CD14-positive monocyte (primary cell): ENCODE data around the gene ABCC2. TPM values are rescaled to one million over a fixed set of nuclear protein-coding genes. Genes with fewer than 3 reads are reported as not detected.

ENCODE experiments used
- DNase-seq, 3 donors: peaks; one replicate each; pipeline ENCODE4 v3.0.0-alpha.2; 2011 to 2022
- H2AFZ ChIP-seq: 2 replicates; pipeline ENCODE4 v1.6.0; 2012; ENCODE audit warnings: mild to moderate bottlenecking, low read depth, low read length, inconsistent platforms; ENCODE audit not compliant: insufficient read depth, poor library complexity, severe bottlenecking
- H3K27ac ChIP-seq, 2 donors: 1 replicate in 1 of 2; 2 replicates in 1 of 2; pipeline ENCODE4 v1.5.1; 2012 to 2013; ENCODE audit warnings: low read length in 2 of 2, control low read depth in 1 of 2, inconsistent platforms in 1 of 2, low read depth in 1 of 2, mild to moderate bottlenecking in 1 of 2
- H3K27me3 ChIP-seq, 2 donors: one replicate each; pipeline versions ENCODE4 v1.6.0 to v1.6.1; 2011 to 2013; ENCODE audit warnings: low read length in 2 of 2; ENCODE audit not compliant: control insufficient read depth in 2 of 2, insufficient read depth in 2 of 2
- H3K36me3 ChIP-seq, 2 donors: replicated peaks in 1 of 2; 1 replicate in 1 of 2; 2 replicates in 1 of 2; pipeline versions ENCODE4 v1.5.1 to v1.6.1; 2012 to 2013; ENCODE audit warnings: low read length in 2 of 2, control low read depth in 1 of 2, inconsistent platforms in 1 of 2, mild to moderate bottlenecking in 1 of 2; ENCODE audit not compliant: insufficient read depth in 2 of 2, control insufficient read depth in 1 of 2
- H3K4me1 ChIP-seq, 2 donors: 1 replicate in 1 of 2; 2 replicates in 1 of 2; pipeline versions ENCODE4 v1.5.1 to v1.6.1; 2012 to 2013; ENCODE audit warnings: low read length in 2 of 2, control low read depth in 1 of 2, inconsistent platforms in 1 of 2, mild to moderate bottlenecking in 1 of 2, moderate library complexity in 1 of 2; ENCODE audit not compliant: insufficient read depth in 2 of 2, control insufficient read depth in 1 of 2
- H3K4me2 ChIP-seq: replicated peaks from 2 replicates; pipeline ENCODE3; 2012; ENCODE audit warnings: low read length, moderate library complexity, mild to moderate bottlenecking; ENCODE audit not compliant: poor library complexity, severe bottlenecking; ENCODE audit errors: extremely low read depth
- H3K4me3 ChIP-seq, 3 experiments: fragments of 200-600 bp in 1 of 3; sonication (generic) in 1 of 3; replicated peaks in 1 of 3; 1 replicate in 2 of 3; 2 replicates in 1 of 3; pipeline ENCODE4 v1.5.1; 2011 to 2013; ENCODE audit warnings: low read length in 3 of 3, mild to moderate bottlenecking in 3 of 3, control low read depth in 2 of 3, low read depth in 2 of 3, inconsistent platforms in 1 of 3, moderate library complexity in 1 of 3
- H3K79me2 ChIP-seq: 2 replicates; pipeline ENCODE4 v1.6.0; 2012; ENCODE audit warnings: mild to moderate bottlenecking, control low read depth, inconsistent platforms, low read length, moderate library complexity; ENCODE audit not compliant: insufficient read depth
- H3K9ac ChIP-seq: 2 replicates; pipeline ENCODE4 v1.6.0; 2017; ENCODE audit warnings: low read length, mild to moderate bottlenecking; ENCODE audit not compliant: insufficient read depth, poor library complexity, severe bottlenecking
- H3K9me3 ChIP-seq, 2 donors: replicated peaks in 1 of 2; 1 replicate in 1 of 2; 2 replicates in 1 of 2; pipeline versions ENCODE4 v1.5.1 to v1.6.1; 2012 to 2013; ENCODE audit warnings: low read length in 2 of 2, control low read depth in 1 of 2; ENCODE audit not compliant: control insufficient read depth in 1 of 2, insufficient read depth in 1 of 2
- H4K20me1 ChIP-seq: 2 replicates; pipeline ENCODE4 v1.6.0; 2012; ENCODE audit warnings: mild to moderate bottlenecking, low read length, control low read depth, moderate library complexity; ENCODE audit not compliant: insufficient read depth
- H3K27ac Mint-ChIP-seq, 7 donors: one replicate each; pipeline ENCODE4 v1.8.0; 2020; ENCODE audit warnings: mild to moderate bottlenecking in 7 of 7, mixed read lengths in 7 of 7, moderate library complexity in 6 of 7, inconsistent platforms in 2 of 7
- H3K27me3 Mint-ChIP-seq, 3 donors: one replicate each; pipeline ENCODE4 v1.8.0; 2021 to 2022; ENCODE audit warnings: low read depth in 3 of 3, mild to moderate bottlenecking in 3 of 3, mixed read lengths in 3 of 3, moderate library complexity in 3 of 3, inconsistent platforms in 1 of 3
- H3K36me3 Mint-ChIP-seq, 2 donors: one replicate each; pipeline ENCODE4 v1.8.0; 2020; ENCODE audit warnings: mixed read lengths in 2 of 2, inconsistent platforms in 1 of 2, mild to moderate bottlenecking in 1 of 2
- H3K4me1 Mint-ChIP-seq: one replicate; pipeline ENCODE4 v1.8.0; 2020; ENCODE audit warnings: mild to moderate bottlenecking, mixed read lengths
- H3K4me3 Mint-ChIP-seq, 2 donors: one replicate each; pipeline ENCODE4 v1.8.0; 2020; ENCODE audit warnings: mild to moderate bottlenecking in 2 of 2, mixed read lengths in 2 of 2, moderate library complexity in 1 of 2
- H3K9me3 Mint-ChIP-seq, 7 donors: one replicate each; pipeline ENCODE4 v1.8.0; 2020 to 2022; ENCODE audit warnings: mixed read lengths in 7 of 7, mild to moderate bottlenecking in 6 of 7, moderate library complexity in 6 of 7, inconsistent platforms in 2 of 7
- WGBS: methylation state at CpG from one replicate; pipeline ENCODE4 v1.1.5; 2013; ENCODE audit warnings: missing lambda C conversion rate; ENCODE audit not compliant: insufficient coverage; 5-methylcytosine and 5-hydroxymethylcytosine counted together
- intact Hi-C, 2 donors: fragments of 100-400 bp; cut with micrococcal nuclease; formaldehyde crosslinking; loops; one replicate each; pipeline versions ENCODE4 v1.15.0 to v1.15.1; 2023
- polyA plus RNA-seq, 3 donors: library from polyadenylated mRNA; depleted of rRNA in 1 of 3; unstranded in 2 of 3; stranded (reverse) in 1 of 3; fragments of 300-500 nt in 2 of 3; fragments of >200 nt in 1 of 3; fragmentation: Illumina TruSeq in 2 of 3; gene quantifications; 1 replicate in 2 of 3; 2 replicates in 1 of 3; pipeline ENCODE4 v1.2.3, GENCODE V29; 2012 to 2021
- TF ChIP-seq, protein P1 (sequence below): fragments of 200-600 bp; IDR thresholded peaks from one replicate; pipeline ENCODE4 v1.8.0; 2022; ENCODE audit warnings: antibody characterized with exemption, mild to moderate bottlenecking

Gene ABCC2
- polyA plus RNA-seq, 3 donors: 0.09 to 2.7 (median 0.35) TPM

- no peaks in the 10 kb centered on the region for H3K36me3 Mint-ChIP-seq
- no peak overlapping the region for H3K9ac ChIP-seq
- H3K27me3 Mint-ChIP-seq: peaks cover 0 to 2% (median 0%) of the 10 kb centered on the region in 3 donors
- no peak overlapping the region for H3K4me3 Mint-ChIP-seq
- no peaks in the 10 kb centered on the region for H3K27me3 ChIP-seq
- no peaks in the 10 kb centered on the region for H3K36me3 ChIP-seq
- no peaks in the 10 kb centered on the region for H3K9me3 ChIP-seq
- no peak overlapping the region for H3K4me3 ChIP-seq
- H3K4me1 ChIP-seq: peaks cover 0 to 5% of the 10 kb centered on the region in 2 donors
- no CpG with 5 or more reads among the region's 5 CpGs for WGBS
- no peaks in the 10 kb centered on the region for H3K79me2 ChIP-seq
- no peaks in the 10 kb centered on the region for H4K20me1 ChIP-seq
- DNase-seq: no peak
- H3K27ac ChIP-seq: no peak overlapping the region
- H3K9me3 Mint-ChIP-seq: peaks cover 0 to 2% (median 0%) of the 10 kb centered on the region in 7 donors
- intact Hi-C loops: no loop called here
- TF ChIP-seq, protein P1, sequence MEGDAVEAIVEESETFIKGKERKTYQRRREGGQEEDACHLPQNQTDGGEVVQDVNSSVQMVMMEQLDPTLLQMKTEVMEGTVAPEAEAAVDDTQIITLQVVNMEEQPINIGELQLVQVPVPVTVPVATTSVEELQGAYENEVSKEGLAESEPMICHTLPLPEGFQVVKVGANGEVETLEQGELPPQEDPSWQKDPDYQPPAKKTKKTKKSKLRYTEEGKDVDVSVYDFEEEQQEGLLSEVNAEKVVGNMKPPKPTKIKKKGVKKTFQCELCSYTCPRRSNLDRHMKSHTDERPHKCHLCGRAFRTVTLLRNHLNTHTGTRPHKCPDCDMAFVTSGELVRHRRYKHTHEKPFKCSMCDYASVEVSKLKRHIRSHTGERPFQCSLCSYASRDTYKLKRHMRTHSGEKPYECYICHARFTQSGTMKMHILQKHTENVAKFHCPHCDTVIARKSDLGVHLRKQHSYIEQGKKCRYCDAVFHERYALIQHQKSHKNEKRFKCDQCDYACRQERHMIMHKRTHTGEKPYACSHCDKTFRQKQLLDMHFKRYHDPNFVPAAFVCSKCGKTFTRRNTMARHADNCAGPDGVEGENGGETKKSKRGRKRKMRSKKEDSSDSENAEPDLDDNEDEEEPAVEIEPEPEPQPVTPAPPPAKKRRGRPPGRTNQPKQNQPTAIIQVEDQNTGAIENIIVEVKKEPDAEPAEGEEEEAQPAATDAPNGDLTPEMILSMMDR: no peak
- no peak overlapping the region for H3K27ac Mint-ChIP-seq
- no peak overlapping the region for H3K4me2 ChIP-seq
- H3K4me1 Mint-ChIP-seq: peaks cover 3% of the 10 kb centered on the region
- no peak overlapping the region for H2AFZ ChIP-seq
Observed at GRCh38 chr10:99805190-99805589, 22.8 kb downstream of the ABCC2 start.

DNA sequence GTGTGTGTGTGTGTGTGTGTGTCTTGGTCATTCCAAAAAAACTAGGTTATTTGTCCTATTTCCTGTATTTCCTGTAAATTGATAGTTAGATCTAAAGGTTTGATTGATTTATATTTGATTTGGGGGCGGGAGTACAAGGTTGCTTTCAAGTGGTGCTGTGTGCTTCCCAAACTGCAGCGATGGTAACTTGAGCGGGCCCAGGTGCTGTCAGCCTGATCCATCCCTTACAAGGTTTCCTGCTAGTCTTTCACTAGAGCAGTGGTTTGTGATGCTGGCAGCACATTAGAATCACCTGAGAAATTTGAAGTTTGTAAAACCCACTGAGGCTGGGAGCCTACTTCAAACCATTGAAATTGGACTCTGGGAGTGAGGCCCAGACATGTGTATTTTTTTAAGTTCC is 23.7 kb downstream of the ABCC2 start:
- Histone ChIP-seq H3K27ac (no peak overlapping the region), H3K79me2 (no peaks in the 10 kb centered on the region), H3K27me3 (no peaks in the 10 kb centered on the region), H3K9me3 (no peaks in the 10 kb centered on the region), H3K4me1 (peaks cover 0 to 5% of the 10 kb centered on the region in 2 donors), H2AFZ (no peak overlapping the region), H3K9ac (no peak overlapping the region), H4K20me1 (no peaks in the 10 kb centered on the region), H3K4me2 (no peak overlapping the region), H3K36me3 (no peaks in the 10 kb centered on the region), H3K4me3 (no peak overlapping the region)
- Mint-ChIP-seq H3K4me1 (peaks cover 3% of the 10 kb centered on the region), H3K4me3 (no peak overlapping the region), H3K27ac (no peak overlapping the region), H3K9me3 (peaks cover 0 to 2% (median 0%) of the 10 kb centered on the region in 7 donors), H3K36me3 (no peaks in the 10 kb centered on the region), H3K27me3 (peaks cover 0 to 2% (median 0%) of the 10 kb centered on the region in 3 donors)
- WGBS: 67% methylated on average over 3 of the region's 3 CpGs
- intact Hi-C loops: no loop called here
- no peak for DNase-seq
- TF ChIP-seq, protein P1: no peak
